Measurements from ENCODE around the gene PBX1.

PBX1 gene

DNA sequence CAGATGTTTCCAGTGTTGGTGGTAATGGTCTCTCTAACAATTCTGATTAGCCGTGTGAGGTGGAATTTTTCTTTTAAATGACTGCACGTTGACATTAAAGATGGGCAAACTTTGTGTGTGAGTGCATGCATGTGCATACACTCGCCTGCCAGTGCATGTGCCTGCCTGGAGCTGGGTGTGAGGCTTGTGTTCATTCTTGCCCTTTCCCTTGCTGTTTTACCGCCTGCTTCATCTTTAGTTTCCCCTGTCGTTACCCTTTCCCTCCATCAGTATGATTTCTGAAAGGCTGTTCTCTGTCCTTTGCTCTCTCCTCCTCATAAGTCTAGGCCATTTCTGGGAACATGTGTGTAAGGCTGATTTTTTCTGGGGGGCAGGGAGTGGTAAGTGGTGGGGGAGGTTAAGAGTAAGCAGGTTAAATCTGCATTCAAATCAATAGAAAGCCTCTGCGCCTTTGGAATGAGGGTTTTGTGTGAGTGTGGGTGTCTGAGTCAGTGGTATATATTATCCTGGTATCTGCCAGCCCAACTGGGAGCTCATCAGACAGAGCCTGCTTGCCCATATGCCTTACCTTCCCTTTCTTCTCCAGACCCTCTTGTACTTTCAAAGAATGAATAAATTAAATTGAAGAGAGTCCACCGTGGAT, 112.5 kb downstream of the PBX1 start:
- peak; percentile 23 for DNase-seq

DNA sequence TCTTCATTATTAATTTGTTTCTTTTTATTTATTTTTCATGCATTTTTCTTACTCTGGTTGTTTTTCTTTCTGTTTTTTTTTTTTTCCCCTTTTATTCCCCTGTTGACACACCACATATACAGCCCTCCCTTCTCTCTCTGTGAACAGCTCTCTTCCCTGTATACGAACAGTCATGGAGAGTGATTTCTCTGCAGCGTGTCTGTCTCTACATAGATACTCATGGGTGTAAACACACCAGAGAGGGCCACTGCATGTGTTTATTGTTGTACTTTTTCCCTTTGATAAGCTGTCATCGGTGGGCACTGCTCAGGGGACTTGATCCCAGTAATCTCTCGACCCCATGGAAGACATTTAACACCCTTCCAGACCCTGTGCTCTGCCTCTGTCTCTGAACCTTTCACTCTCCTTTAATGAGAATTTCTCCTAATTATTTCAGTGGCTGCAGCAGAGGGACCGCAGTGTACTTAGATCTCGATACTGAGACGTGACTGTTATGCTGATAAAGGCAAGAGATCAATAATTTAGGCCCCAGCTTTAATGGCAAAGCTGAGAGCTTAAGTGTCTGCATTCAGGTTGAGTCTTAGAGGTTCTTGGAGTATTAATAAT, 113.1 kb downstream of the PBX1 start:
- no peak for DNase-seq

DNA sequence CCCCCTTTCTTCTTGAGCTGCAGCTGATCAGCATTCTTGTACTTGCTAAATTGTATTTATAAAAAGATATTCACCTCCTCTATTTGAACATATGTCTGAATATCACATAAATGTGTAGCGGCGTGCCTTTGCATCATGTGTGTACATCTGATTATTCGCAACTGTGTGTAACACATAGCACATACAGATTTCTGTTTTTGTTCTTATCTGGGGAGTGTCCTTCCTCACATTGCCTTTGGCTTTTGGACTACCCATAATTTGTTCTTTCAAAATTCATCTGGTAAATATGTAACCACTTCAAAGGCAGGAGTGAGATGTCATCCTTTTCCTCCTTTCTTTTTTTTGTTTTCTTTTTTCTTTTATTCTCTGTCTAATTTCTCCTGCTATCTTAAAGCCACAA, 113.6 kb downstream of the PBX1 start:
- DNase-seq: no peak

DNA sequence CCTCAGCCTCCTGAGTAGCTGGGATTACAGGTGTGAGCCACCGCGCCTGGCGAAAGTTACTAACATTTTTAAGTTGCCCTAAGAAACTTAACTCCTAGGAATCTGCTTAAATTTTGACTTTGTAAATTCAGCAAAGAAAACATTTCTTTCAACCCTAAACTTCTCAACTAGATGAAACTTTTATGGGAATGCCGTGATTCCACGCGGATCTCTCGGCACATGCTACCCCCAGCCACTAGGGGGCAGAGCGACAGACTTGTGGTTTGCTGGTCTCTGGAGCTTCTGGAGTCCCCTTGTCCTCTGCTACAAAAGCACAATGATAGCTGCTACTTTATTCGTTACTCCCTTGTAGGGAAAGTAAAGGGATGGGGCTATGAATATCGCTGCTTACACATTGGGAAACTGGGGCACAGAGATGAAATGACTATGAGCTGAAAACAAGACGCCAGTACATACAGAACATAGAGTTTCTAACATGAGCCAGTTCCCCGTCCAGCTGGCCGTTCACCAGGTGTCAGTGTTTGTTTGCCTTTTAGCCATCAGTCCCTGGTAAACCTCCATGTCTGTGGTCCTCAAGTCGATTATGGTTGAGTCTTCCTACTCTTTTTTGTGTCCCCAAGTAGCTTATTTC, 114.7 kb downstream of the PBX1 start:
- DNase-seq: no peak

DNA sequence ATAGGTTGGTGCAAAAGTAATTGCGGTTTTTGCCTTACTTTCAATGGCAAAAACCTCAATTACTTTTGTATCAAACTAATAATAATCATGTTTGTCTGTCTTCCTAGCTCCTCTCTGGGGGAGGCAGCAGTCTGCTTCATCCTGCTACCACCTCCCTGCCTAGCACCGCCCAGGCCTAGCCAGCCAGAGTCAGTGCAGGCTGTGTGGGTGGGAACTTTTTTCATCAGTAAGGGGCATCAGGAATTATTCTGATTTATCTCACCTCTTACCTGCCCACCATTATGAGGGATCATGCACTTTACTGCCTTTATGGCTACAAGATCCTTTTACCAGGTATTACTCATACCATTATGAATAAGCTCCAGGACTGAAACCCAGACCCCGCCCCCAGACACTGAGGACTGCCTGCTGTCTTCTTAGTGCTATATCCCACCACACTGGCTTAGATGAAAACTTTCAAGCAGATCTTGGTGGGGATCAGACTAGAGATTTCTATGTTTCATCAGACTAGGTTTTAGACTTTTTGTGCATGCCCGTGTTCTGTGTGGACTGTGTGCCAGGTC, 116.4 kb downstream of the PBX1 start:
- peak; percentile 15 for DNase-seq

DNA sequence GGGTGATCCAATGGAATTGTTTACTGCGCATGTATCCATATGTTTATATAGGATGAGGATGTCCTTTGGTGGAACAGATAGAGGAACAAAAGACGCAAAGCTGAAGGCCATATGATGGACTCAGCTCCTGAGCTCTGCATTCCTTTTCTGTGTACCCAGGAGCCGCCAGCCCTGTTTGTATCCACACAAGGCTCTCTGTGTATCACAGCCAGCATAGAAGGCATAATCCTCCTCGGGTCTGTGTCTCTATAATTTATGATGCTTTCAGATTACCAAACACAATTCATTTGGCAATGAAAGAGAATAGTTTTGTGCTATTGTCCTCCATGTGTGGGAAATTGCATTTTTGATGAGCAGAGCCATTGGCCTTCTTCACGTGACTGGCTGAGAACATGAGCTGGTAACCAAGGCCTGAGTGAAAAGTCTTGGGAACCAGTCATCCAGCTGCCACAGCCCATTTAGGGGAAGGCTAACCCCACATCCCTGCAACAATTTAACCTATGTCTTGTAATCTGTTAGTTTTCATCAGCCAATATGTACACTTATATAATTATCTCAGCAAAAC, 119.2 kb downstream of the PBX1 start:
- DNase-seq: no peak

DNA sequence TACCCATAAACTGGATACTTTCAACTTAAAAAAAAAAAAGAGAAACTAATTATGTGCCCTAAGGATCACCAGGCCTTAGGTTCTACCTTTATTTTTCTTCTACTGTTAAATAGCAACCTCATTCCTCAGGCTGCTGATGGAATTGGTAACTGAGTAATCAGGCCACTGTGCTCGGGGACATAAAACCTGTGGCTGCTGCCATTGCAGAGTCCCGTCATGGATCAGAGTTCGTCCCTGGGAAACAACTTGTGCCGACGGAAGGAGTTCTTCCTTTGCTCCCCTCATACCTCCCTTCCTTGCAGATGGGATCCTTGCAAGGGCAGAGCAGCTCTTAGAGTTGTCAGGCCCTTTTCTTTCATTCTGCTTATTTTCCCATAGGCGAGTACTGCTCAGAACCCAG, 123.6 kb downstream of the PBX1 start:
- DNase-seq: no peak

DNA sequence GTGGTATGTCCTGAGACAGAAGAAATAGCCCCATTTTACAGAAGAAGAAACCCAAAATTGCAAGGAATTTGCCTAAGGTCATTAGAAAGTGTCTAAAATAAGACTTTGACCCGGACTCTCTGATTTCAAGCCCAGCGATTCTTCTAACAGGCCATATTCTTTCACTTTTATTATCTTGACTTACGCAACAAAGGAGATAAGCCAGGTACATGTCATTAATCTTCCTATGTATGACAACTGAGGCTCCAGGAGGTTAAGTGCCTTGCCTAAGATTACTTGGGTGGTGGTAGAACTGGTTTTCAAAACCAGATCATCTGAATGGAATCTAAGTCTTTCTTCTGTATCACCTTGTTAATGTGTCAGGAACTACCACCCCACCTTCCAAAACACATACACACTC, 124.3 kb downstream of the PBX1 start:
- DNase-seq: no peak

DNA sequence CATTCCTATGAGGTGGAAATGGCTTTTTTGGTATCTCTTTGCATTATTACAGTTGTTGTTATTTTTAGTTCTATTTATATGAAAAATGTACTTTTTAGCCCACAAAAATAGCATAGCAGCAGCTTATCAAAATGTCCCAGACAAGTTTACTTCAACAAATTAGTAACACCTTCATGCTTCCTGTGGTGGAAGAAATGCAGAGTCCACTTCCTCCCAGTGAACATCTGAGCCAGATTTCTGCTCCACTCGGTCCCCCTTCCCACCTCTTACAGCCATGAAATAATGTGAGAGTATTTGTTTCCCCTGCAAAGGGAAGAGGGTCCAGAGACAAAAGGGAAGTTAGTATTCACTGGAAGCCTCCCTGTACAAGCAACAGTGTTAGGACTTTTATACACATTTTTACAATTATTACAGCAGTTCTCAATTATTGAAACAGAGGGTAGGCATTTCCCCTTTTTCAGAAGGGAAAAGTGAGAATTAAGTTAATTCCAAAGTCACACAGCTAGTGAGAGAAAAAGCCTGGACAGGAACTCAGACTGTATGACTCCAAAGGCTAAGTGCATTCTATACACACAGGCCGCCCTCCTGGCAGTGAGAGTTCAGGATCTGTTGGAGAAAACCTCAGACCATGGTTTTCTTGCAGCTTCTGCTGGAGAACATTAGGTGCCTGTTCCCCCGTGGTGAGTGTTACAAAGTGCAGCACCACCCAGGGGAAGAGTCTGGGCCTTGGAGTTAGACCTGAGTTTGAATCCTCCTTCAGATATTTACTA, 126.5 kb downstream of the PBX1 start:
- DNase-seq: no peak

DNA sequence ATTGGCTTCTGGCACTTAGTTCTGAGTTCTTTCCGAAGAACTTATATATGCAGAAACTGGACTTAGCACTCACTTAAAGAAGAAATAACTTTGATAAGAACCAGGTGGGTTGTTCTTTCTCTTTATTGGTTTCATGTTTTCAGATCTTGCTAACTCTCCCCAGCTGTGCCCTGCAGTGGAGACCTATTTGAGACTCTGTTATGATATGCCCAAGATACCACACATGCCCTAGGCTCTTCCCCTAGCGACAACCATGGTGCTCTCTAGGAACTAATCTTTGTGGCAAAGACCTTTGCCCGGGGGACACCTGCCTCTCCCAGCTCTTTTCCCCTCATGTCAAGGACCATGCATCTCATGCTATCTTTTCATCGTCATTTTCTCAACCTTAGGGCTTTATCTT, 128.8 kb downstream of the PBX1 start:
- DNase-seq: no peak

DNA sequence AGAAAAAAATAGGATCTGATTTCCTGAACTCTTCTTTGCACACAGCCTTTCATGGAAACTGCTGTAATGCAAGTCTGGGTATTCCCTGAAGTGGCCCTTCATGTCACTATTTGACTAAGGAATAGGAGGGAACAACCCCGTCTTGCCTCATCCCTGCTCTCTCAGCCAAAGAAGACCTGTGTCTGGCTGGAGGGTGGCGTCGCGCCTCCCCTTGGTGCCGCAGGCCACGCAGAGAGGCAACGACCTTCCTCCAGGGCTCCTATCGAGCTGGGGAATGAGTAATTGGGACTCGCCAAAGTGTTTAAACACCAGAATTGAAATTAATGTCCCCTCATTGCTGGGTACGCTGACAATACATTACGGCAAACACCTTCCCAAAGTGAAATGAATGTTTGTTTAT, 129.8 kb downstream of the PBX1 start:
- DNase-seq: no peak

DNA sequence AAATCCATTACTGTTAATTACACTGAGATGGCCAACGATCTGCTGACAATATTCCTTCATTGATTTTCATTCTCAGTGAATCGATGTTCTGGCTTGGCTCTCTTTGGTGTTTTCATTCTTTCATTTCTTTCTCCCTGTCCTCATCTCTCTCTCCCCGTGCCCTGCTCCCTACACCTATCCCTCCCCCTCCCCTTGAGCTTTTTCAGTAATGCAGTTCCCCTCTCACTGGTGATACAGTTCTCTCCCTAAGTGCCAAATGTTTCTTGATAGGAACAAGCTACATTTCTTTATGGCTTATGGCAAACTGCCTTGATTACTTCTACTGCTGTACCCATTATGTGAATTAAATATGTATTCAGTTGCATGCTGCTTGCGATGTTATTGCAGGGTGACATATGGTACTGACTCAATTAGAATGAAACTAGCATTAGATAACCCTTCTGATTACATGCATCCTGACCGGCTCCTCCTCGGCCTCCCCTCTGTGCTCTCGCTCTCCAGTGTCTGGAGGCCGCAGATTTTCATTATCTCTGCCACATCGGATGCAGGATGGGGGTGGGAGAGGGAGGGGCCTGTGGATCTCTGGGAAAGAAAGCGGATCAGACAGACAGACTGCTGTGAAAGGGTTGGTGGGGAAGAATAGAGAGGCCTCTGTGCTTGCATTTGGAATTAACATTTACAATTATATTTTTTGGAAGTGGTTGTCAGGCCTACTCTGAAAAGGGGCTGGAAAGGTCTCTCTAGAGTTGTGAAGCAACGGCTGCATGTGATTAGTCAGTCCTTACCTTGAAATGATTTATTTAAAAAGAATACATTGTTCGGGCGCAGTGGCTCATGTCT, 130.9 kb downstream of the PBX1 start:
- no peak for DNase-seq

DNA sequence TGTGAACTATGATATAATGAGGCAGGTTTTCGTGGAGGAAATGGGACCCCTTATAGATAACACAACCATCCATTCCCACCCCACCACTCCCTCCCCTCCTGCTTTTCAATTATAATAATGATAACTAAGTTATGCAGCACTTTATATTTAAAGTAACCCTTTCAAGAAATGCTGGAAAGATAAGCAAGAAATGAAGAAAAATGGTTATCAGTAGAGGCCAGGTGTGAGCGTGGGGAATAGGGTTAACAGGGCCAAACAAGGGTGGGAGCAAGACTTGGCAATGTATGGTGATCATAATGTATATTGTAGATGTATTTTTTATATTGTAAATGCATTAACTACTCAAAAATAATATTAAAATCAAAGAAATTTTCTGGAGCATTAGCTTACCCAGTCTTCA, 133.4 kb downstream of the PBX1 start:
- DNase-seq: no peak

DNA sequence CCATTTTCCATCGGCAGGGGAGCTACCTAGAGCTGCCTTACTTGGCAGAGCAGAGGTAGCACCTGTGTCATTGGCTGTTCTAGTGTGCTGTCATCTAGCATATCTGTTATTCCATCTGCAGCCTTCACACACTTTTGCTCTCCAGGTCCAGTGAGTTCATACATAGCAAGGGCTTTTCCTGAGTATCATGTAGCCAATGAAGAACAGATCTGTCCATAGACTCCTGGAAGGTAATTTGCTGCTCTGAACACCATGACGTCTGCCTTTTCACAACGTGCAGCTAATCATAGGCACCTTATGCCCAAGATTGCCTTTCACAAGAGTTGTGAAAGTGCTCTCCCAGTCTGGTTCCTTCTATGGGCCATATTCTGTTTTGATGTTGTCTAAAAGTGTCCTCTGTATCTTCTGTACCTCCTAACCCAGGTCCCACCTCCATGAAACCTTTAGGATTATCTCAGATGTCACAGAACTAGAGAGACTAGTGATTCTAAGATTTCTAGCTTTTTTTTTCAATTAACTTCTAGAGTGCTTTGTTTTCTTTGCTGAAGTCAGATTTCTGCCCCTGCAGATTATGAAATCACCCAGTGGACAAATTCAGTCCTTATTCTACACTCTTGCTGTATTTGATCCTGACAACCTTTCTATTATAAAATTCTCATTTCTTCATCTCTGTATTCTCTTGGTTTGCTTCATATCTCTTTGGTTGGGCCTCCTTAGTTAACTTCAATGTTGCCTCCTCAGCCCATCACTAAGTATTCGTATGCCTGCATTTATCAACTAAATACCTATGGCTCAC, 134.8 kb downstream of the PBX1 start:
- DNase-seq: no peak

DNA sequence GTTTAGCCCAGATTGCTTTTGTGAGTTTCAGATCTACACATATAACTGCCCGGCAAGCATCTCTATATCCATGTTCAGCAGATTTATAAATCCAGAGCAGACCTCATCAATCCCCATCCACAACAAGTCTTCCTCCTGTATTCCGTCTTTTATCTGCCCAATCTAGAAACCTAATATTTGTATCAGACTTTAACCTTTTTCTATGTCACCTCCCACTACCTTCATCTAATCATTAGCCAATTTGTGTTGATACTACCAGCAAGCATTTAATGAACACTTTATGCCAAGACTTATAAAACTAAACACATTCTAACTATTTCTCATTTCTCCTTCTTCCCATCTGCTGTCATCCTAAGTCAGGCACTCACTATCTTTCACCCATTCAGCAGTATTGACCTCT, 135.5 kb downstream of the PBX1 start:
- no peak for DNase-seq

DNA sequence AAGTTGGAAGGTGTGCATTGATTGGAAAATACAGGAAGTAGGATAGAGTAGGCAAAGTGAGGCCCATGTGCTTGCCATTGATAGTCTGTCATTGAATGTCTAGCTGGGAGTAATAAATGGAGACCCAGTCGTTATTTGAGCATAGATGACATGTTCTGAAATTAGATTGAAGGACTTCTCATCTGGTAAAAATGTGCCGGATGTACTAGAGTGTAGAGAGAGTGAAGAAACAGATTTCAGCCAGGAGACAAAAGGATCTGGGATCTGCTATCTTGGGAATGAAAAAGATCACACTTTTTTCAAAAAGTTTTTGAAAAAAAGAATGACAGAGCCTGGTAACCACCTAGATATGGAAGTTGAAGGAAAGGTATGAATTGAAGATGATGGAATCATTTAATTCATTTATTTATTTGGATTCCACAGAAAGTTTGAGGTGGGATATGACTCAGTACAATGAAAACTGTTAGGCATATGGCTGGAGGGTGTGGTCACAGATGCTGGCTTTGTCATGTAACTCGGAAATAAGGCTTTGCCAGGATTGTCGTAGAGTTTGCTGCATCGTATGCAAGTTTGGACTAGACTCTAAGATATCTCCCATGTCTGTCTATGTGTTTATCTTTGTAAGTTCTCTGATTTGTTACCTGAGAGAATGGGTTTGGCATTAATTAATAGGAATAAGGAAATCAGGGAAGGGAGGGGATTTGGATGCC, 137.1 kb downstream of the PBX1 start:
- peak; percentile 40 for DNase-seq

DNA sequence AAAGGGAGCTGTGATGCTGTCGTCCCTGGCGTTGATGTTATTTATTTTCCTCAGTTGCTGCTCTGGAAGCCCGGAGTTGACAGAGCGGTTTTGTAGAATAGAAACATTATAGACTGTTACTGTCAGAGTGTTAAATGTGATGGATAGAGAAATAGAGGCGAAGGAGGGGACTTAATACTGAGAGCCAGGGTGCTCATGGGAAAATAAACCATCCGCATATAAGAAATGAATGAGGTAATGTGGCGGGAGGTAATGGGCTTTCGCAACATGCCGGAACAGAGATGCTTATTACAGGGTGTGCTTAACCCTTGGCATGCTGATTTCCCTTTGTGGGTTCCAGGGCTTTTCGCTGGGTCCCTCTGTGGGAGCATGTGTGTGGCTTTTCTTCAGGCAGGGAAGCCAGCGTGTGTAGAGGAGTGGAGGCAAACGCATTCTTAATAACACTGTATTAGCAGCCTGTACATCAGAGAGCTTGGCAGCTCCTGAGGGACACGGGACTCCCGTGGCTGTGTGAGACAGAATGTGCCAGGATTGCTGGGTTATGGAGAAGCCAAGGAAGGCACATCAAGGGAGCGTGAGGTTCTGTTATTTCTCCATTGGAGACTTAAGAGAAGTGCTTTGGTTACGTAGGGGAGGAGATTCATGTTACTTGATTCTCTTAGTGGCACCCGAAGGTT, 141.0 kb downstream of the PBX1 start:
- no peak for DNase-seq

DNA sequence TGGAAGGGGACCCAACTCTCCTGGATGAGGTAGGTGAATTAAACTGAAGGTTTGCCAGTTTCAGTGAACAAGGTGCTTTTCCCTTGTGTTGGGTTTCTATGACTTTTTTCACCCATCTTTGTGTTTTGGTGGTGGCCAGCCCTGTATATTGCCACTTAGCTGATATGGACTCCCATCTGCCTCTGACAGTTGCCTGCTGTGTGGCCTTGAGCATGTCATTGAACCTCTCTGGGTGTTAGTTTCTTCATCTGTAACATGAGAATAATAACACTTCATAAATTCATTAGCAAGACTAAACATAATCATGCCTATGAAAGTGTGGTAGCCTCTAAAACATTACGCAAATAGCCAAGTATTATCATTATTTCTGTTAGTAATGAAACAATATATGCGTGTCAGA, 141.7 kb downstream of the PBX1 start:
- DNase-seq: no peak

DNA sequence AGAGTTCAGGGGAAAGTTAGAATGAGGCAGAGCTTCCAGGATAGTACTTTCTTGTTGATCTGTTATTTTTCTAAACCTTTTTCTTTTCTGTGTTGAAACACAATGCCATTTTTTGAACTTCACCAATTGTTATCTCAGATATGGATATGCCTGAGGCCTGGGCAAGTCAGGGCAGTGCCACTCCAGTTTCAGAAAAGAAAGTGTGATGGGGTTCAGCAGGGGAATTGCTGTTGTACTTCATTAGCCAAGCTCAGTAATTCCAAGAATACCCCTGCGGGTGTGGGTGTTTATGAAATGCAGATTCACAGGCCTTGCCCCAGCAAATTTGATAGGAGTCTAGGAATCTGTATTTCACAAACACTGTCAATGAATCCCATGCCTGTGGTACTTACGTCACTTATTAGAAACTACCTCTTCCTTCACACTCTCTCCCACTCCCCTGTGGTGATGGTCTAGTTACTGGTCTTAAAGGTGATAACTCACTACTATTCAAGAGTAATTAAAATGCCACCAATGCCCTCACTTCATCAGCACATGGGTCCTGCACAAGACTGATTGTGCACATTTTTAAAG, 142.3 kb downstream of the PBX1 start:
- no peak for DNase-seq

DNA sequence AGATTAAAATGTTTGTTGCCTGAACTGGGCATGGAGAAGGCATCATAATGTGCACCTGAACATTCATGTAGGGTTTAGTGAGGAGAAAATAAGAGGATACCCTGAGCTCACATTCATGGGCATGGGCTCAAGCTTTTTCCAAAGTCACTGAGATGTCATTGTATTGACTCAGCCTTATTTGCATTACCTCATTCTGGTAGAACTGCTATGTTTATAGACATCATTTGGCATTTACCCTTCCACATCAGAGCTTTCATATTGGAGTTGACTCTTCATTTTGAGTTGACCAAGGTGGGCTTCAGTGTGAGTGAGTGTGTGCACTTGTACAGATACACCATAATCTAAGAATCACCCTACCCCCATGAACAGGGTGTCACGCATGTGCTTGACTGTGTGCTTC, 143.2 kb downstream of the PBX1 start:
- no peak for DNase-seq

Measured in fibroblast of upper back skin (primary cell).